ENCODE data around the gene SERGEF. TPM values are rescaled to one million over a fixed set of nuclear protein-coding genes. Genes with fewer than 3 reads are reported as not detected.

SERGEF gene
- total and polyA plus RNA-seq, 8 donors, result 16.2 to 26.1 (median 19.7) TPM

DNA sequence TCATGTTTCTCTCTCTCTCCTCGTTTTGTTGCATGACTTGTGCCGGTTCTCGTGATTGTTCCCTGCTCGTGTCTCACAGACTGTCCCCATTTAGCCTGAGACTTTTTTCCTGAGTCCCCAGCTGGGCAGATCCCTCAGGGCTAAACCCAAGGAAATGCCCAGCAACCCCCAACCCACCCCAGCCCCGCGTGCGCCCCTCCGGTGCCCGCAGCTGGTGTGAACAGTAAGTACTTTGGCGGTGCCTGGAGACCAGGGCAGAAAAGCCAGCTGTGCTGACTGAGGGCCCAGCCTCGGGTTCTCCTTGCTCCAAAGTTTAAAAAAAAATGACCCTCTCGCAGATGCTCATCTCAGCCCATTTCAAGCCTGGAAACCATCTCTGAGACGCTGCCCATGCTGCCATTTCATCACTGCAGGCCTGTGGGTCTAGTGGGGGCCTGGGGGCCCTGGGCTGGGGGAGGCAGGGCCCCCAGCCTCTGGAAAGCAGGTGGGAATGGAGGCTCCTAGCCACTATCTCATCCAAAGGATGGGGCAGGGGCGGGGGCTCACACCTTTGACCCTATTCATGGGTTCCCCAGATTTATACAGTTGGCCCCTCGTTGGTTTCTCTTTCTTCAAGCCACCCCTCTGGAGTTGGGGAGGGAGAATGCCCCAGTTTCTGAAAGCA, 236.5 kb downstream of the SERGEF start:
- H3K27me3 ChIP-seq, result no peaks in the 10 kb centered on the region
- H3K36me3 ChIP-seq, result no peaks in the 10 kb centered on the region
- no peak for ATAC-seq
- no peaks in the 10 kb centered on the region for H3K9me3 ChIP-seq
- intact Hi-C loops (cut with DNase I), result no loop called here
- H3K4me1 ChIP-seq, result no peaks in the 10 kb centered on the region
- H3K27ac ChIP-seq, result no peak overlapping the region
- TF ChIP-seq, protein P1, sequence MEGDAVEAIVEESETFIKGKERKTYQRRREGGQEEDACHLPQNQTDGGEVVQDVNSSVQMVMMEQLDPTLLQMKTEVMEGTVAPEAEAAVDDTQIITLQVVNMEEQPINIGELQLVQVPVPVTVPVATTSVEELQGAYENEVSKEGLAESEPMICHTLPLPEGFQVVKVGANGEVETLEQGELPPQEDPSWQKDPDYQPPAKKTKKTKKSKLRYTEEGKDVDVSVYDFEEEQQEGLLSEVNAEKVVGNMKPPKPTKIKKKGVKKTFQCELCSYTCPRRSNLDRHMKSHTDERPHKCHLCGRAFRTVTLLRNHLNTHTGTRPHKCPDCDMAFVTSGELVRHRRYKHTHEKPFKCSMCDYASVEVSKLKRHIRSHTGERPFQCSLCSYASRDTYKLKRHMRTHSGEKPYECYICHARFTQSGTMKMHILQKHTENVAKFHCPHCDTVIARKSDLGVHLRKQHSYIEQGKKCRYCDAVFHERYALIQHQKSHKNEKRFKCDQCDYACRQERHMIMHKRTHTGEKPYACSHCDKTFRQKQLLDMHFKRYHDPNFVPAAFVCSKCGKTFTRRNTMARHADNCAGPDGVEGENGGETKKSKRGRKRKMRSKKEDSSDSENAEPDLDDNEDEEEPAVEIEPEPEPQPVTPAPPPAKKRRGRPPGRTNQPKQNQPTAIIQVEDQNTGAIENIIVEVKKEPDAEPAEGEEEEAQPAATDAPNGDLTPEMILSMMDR (IDR thresholded peaks at IDR 0.05), result no peak
- DNase-seq, result peak in 1 of 4 donors; percentile 43
- no peak overlapping the region for H3K4me3 ChIP-seq

DNA sequence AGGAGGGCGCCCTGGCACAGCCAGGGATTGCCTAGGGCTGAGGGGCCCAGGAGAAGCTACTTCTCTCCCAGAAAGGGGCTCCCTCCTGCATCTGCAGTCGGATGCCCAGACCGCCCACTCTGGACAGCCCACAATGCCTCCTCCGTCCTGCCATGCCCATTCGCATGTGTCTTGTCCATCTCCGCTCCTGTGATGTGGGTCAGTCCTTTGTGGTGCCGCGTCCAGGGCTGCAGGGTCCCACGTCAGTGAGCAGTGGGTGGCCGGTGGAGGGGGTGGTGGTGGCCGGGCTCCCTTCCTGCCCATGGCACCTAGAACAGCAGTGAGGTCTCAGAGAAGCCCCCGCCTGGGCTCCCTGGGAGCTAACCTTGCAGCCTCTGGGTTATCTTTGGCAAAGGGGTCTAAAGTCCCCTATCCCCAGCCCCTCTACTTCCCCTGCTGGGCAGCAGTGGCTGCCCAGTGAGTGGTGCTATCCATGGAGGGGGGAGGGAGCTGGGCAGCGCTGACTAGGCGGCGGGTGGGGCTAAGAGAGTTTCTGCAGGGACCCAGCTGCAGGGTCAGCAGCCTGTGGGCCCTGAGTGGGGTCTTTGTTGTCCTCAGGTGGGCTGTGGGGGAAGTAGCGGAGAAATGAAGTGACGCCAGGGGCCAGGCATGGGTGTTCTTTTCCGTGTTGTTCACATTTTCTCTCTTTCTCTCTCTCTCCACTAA, 237.2 kb downstream of the SERGEF start:
- no peaks in the 10 kb centered on the region for H3K4me1 ChIP-seq
- no peak overlapping the region for H3K4me3 ChIP-seq
- H3K9me3 ChIP-seq, result no peaks in the 10 kb centered on the region
- H3K36me3 ChIP-seq, result no peaks in the 10 kb centered on the region
- TF ChIP-seq, protein P1 (IDR thresholded peaks at IDR 0.05), result no peak
- H3K27me3 ChIP-seq, result no peaks in the 10 kb centered on the region
- ATAC-seq, result no peak
- no peak overlapping the region for H3K27ac ChIP-seq
- peak in 1 of 4 donors; percentile 56 for DNase-seq
- intact Hi-C loops (cut with DNase I), result no loop called here

DNA sequence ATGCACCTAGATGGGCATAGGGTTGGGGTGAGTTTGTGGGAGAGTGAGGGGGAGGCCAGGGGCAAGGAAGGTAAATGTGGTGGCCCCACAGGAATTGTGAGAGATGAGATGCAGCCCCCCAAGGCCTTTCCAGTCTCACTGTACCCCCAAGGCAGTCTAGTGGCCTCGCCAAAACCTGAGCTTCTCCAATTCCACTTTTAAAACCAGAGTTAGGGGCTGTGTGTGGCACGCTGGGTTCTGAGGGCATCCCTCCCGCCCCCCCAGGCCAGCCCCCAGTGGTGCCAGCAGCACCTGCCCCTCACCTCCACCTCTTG, 237.9 kb downstream of the SERGEF start:
- H3K27ac ChIP-seq, result no peak overlapping the region
- no peak overlapping the region for H3K4me3 ChIP-seq
- intact Hi-C loops (cut with DNase I), result no loop called here
- TF ChIP-seq, protein P1 (IDR thresholded peaks at IDR 0.05), result no peak
- no peaks in the 10 kb centered on the region for H3K36me3 ChIP-seq
- H3K9me3 ChIP-seq, result no peaks in the 10 kb centered on the region
- no peak for DNase-seq
- no peak for ATAC-seq
- no peaks in the 10 kb centered on the region for H3K27me3 ChIP-seq
- no peaks in the 10 kb centered on the region for H3K4me1 ChIP-seq

DNA sequence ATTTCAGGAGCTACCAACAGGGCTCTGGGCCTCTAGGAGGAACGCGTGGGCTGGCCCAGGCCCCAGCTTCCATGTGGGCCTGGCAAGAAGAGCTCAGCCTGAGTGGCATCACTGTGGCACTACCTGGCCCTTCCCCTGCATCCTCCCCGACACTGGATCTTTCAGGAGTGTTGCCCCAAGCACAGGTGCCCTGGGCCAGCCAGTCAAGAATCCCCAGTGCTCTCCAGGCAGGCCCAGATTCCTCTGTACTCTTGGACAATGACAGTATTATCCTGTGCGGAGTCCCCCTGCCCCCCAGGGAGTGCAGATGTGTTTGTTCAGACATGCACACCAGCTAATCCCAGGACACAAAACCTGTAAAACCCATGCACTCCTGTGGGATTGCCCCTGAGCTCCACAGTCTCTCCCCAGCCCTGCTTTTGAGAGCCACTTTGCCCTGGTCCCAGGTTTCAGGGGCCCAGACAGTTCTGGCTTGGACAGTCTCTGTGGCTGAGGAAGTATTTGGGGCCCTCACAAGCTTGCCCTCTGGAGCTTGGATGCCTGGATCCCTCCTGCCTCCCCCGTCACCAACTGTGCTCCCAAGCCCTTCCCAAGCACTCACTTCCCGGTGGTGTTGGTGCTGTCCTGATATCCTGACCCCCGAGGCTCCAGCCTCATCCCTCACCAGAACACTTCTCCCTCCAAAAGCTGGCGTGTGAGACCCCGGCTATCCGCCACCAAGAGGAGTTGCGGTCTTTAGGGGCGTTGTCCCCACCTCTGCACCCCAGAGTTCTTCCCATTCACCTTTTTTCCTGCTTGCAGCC, 238.4 kb downstream of the SERGEF start:
- ATAC-seq, result no peak
- intact Hi-C loops (cut with DNase I), result no loop called here
- H3K36me3 ChIP-seq, result no peaks in the 10 kb centered on the region

More for the DNA sequence above, 238.4 kb downstream of the SERGEF start:
- no peak overlapping the region for H3K4me3 ChIP-seq
- no peaks in the 10 kb centered on the region for H3K27me3 ChIP-seq
- no peaks in the 10 kb centered on the region for H3K4me1 ChIP-seq
- TF ChIP-seq, protein P1 (IDR thresholded peaks at IDR 0.05), result no peak
- peak in 1 of 4 donors; percentile 45 for DNase-seq
- no peaks in the 10 kb centered on the region for H3K9me3 ChIP-seq
- H3K27ac ChIP-seq, result no peak overlapping the region

Data from left lung (tissue), 10 donors.